Type B pancreatic cell (in vitro differentiated cells): Measurements from ENCODE around the gene DCAF4. TPM values are rescaled to one million over a fixed set of nuclear protein-coding genes. Genes with fewer than 3 reads are reported as not detected.
A peak's percentile ranks its signal among the peaks of the same experiment; 100 is the strongest.

Experiments used
- DNase-seq: peaks from one replicate; pipeline ENCODE4 v3.0.0; 2021; ENCODE audit warnings: mixed read lengths; ENCODE audit not compliant: unreplicated experiment; ENCODE audit errors: extremely low spot score
- H3K27ac Mint-ChIP-seq: 2 replicates; pipeline ENCODE4 v1.8.0; 2021; ENCODE audit warnings: mild to moderate bottlenecking, mixed read lengths
- H3K27me3 Mint-ChIP-seq: 2 replicates; pipeline ENCODE4 v1.8.0; 2021; ENCODE audit warnings: mixed read lengths
- H3K36me3 Mint-ChIP-seq: 2 replicates; pipeline ENCODE4 v1.8.0; 2021; ENCODE audit warnings: mixed read lengths
- H3K4me1 Mint-ChIP-seq: one replicate; pipeline ENCODE4 v1.8.0; 2021; ENCODE audit warnings: mixed read lengths; ENCODE audit not compliant: unreplicated experiment
- H3K4me3 Mint-ChIP-seq: 2 replicates; pipeline ENCODE4 v1.8.0; 2021; ENCODE audit warnings: mild to moderate bottlenecking, mixed read lengths
- H3K9me3 Mint-ChIP-seq: 2 replicates; pipeline ENCODE4 v1.8.0; 2021; ENCODE audit warnings: mixed read lengths
- total RNA-seq: library from RNA; stranded (reverse); gene quantifications from 2 replicates; pipeline ENCODE4 v1.2.1, GENCODE V29; 2021; ENCODE audit warnings: low replicate concordance
- TF ChIP-seq, protein P1 (sequence below): fragments of 200-600 bp; sonication (generic); conservative IDR thresholded peaks from 2 replicates; pipeline ENCODE4 v1.5.0; 2021; ENCODE audit warnings: antibody characterized with exemption, mild to moderate bottlenecking

DCAF4 gene
- total RNA-seq, 1 donor from 2014 or later: 17.9 TPM

DNA sequence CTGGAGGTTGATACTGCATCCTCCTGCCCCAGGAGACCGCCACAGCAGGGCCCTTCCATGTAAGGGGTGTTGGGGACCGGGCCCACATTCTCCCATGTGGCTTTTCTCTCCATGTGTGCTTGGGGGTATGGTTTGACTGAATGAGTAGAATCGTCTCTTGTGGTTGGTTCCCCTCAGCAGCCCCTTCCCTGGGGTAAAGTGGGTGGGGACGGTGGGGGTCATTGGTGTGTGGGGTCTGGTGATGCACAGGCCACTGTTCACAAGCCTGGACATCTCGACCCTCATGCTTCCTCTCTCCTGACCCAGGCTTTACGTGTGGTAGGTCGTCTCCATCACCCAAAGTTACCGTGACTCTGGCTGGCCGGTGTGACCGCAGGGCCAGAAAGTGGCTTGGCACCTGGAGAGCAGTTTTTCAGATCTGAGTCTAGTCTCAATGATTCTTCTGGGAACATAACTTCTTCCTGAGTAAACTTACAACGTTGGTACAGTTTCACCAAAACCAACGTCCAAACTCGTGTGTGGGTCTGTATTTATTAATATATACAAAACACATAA, 17.7 kb downstream of the DCAF4 start:
- H3K4me3 Mint-ChIP-seq: no peak overlapping the region
- no peak overlapping the region for H3K27ac Mint-ChIP-seq
- no peak for DNase-seq
- H3K9me3 Mint-ChIP-seq: no peaks in the 10 kb centered on the region
- H3K27me3 Mint-ChIP-seq: no peaks in the 10 kb centered on the region
- TF ChIP-seq, protein P1, sequence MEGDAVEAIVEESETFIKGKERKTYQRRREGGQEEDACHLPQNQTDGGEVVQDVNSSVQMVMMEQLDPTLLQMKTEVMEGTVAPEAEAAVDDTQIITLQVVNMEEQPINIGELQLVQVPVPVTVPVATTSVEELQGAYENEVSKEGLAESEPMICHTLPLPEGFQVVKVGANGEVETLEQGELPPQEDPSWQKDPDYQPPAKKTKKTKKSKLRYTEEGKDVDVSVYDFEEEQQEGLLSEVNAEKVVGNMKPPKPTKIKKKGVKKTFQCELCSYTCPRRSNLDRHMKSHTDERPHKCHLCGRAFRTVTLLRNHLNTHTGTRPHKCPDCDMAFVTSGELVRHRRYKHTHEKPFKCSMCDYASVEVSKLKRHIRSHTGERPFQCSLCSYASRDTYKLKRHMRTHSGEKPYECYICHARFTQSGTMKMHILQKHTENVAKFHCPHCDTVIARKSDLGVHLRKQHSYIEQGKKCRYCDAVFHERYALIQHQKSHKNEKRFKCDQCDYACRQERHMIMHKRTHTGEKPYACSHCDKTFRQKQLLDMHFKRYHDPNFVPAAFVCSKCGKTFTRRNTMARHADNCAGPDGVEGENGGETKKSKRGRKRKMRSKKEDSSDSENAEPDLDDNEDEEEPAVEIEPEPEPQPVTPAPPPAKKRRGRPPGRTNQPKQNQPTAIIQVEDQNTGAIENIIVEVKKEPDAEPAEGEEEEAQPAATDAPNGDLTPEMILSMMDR: no peak
- H3K4me1 Mint-ChIP-seq: no peaks in the 10 kb centered on the region
- peaks cover 11% of the 10 kb centered on the region for H3K36me3 Mint-ChIP-seq

DNA sequence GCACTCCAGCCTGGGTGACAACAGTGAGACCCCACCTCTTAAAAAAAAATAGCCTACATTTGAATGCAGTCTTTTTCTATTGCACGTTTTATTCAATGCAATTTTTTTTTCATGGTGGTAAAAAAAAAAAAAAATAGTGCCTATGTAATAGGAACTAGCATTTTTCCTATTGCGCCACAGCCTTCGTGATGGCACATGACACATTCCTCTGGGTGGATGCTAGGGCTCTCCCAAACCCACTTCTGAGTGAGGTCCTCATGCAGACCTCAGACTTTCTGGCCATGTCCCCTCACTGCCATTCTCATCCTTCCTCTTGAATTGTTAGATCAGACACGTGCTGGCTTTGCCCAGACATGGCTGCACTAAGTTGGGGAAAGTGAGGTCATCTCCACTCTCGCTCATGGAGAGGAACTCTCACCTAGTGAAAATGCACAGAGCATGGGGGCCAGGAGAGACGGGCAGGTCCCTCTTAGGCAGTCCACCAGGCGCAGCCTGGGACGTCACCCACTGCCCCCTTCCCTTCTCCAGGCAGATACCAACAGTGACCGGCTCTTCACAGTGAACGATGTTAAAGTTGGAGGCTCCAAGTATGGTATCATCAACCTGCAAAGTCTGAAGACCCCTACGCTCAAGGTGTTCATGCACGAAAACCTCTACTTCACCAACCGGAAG, 19.2 kb downstream of the DCAF4 start:
- no peaks in the 10 kb centered on the region for H3K4me1 Mint-ChIP-seq
- no peaks in the 10 kb centered on the region for H3K27me3 Mint-ChIP-seq
- no peaks in the 10 kb centered on the region for H3K9me3 Mint-ChIP-seq
- DNase-seq: no peak
- peaks cover 11% of the 10 kb centered on the region for H3K36me3 Mint-ChIP-seq
- H3K27ac Mint-ChIP-seq: no peak overlapping the region
- TF ChIP-seq, protein P1: no peak
- no peak overlapping the region for H3K4me3 Mint-ChIP-seq

DNA sequence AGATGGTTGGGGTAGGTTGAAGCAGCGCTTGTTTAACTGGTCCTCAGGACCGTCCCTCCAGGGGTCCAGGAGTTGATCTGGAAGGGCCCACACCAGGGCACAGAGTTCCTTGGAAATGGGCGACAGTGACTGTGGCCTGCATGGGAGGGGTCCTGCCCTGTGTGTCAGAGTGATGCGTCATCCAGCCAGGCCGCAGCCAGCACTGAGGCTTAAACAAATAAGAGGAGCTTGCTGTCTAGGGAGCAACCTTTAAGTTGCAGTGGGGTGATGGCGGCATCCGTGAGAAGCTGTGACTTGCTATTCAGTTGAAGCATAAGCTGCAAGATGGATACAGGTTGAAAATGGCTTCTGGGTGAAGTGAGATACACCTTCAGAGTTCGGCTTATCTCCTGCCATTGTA, 20.2 kb downstream of the DCAF4 start:
- Mint-ChIP-seq H3K36me3 (peaks cover 11% of the 10 kb centered on the region), H3K9me3 (no peaks in the 10 kb centered on the region), H3K4me3 (no peak overlapping the region), H3K4me1 (no peaks in the 10 kb centered on the region), H3K27me3 (no peaks in the 10 kb centered on the region), H3K27ac (no peak overlapping the region)
- TF ChIP-seq, protein P1: no peak
- no peak for DNase-seq

DNA sequence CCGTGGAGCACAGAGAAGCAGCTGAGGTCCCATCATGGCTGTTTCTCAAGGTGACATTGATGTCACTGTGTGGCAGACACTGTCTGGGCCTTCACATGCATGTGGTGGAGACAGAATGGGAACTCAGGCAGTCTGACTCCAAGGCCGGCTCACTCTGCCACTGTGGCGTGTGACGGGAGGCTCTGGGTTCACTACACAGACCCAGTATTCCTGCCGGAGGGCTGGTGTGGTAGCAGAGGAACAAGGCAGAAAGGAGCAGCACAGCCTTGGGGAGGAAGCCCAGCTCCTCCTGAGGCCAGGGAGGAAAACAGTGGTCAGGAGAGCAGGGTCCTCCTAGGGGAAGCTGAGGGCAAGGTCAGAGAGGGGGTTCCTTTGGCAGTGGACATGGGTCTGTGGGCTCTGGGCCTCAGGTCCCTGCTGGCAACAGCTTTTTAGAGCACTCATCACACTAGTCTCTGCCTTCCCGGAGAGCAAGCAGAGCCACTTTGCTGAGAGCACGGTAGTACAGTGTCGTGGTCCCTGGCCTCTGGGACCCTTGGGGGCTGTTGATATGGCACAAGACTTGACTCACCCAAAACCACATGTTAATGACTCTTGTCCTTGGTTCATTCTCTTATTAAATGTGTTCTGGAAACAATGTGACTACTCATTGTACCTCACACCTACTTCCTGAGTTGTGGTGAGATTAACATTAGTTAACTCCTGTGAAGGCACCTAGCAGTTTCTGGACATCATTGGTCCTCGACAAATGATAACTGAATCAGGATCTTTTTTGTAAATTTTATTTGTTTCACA, 21.3 kb downstream of the DCAF4 start:
- TF ChIP-seq, protein P1: no peak
- H3K4me3 Mint-ChIP-seq: no peak overlapping the region
- no peaks in the 10 kb centered on the region for H3K9me3 Mint-ChIP-seq
- peaks cover 5% of the 10 kb centered on the region for H3K36me3 Mint-ChIP-seq
- H3K27me3 Mint-ChIP-seq: no peaks in the 10 kb centered on the region
- no peak for DNase-seq
- H3K4me1 Mint-ChIP-seq: no peaks in the 10 kb centered on the region
- H3K27ac Mint-ChIP-seq: no peak overlapping the region

DNA sequence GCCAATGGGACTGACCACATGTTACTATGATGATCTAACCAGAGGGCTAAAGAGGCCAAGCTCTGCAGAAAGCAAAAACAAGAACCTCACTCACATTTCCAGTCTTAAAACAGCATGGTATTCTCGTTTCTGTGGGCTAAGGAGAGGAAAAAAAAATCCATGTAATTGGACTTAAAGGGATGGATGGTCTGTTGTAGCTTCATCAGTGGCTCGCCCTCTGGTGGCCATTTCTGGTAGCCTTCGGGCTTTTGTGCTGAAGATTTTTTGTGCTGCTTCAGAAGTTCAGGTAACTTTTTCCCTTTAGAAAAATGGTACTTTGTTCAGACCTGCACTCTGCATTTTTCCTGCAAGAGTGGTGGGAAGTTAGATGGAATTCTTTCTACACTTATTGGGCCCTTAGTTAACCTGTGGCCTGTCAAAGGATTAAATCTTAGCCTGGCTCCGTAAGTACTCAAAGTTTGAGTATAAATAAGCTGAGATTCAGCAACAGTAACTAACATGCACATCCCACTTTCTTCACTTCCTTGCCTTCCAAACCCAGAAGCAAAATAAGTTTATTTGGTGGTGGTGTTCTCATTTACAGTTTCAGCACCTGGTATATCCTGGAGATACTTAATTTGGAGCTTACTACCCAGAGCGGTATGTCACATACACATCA, 22.3 kb downstream of the DCAF4 start:
- no peaks in the 10 kb centered on the region for H3K36me3 Mint-ChIP-seq
- no peak for DNase-seq

More for the DNA sequence above, 22.3 kb downstream of the DCAF4 start:
- H3K27ac Mint-ChIP-seq: no peak overlapping the region
- no peaks in the 10 kb centered on the region for H3K4me1 Mint-ChIP-seq
- H3K4me3 Mint-ChIP-seq: no peak overlapping the region
- H3K9me3 Mint-ChIP-seq: no peaks in the 10 kb centered on the region
- H3K27me3 Mint-ChIP-seq: no peaks in the 10 kb centered on the region
- TF ChIP-seq, protein P1: peak; percentile 96
